GM18526 (cell line): ENCODE measurements around the gene SLC36A1.

ENCODE experiments used
- POLR2A ChIP-seq: IDR thresholded peaks from 3 replicates; pipeline ENCODE4 v1.6.1; 2011; ENCODE audit not compliant: insufficient read length; ENCODE audit errors: extremely low read depth

Gene SLC36A1

GRCh38 chr5:151469992-151470391, 22.6 kb downstream of the SLC36A1 start:
- TF ChIP-seq POLR2A = no peak

GRCh38 chr5:151470439-151470838, 23.0 kb downstream of the SLC36A1 start:
- TF ChIP-seq POLR2A = no peak

DNA sequence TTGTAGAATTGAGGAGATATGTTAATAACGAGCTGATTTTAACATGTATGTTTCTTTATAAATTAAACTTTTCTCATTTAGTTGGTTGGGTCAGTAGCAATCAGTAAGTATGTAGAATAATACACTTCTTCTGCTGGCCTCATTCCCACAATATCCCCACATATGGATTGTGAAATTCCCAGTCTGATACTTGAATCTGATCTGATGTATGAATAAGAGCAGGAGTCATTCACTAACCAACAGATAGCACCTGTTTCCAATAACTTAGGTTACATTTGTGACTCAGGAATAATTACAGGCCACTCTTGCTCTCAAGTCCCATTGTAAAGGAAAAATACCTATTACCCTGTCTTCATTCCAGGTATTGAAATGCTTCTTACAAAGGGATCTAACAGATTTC, 23.9 kb downstream of the SLC36A1 start:
- no peak for TF ChIP-seq POLR2A

DNA sequence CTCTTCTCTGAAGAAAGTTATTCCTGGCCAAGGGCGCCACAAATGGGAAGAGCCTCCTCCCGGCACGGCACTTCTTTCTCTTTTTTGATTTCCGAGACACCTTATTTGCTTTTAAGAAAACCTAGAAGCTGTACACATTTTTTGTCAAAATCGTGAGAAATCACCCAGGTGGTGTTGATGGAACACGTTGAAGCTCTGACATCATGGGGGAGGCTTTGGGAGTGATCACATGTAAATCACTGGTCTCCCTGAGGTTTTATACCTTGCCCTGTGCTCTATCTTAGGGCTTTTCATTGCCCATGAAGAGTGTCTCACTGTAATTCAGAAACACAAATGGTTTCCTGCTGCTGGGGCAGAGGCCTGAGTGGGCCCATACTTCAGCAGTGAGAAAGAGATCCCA, 27.4 kb downstream of the SLC36A1 start:
- no peak for TF ChIP-seq POLR2A

GRCh38 chr5:151475388-151475787, 28.0 kb downstream of the SLC36A1 start:
- TF ChIP-seq POLR2A = no peak

GRCh38 chr5:151476016-151476415, 28.6 kb downstream of the SLC36A1 start:
- TF ChIP-seq POLR2A = no peak

DNA sequence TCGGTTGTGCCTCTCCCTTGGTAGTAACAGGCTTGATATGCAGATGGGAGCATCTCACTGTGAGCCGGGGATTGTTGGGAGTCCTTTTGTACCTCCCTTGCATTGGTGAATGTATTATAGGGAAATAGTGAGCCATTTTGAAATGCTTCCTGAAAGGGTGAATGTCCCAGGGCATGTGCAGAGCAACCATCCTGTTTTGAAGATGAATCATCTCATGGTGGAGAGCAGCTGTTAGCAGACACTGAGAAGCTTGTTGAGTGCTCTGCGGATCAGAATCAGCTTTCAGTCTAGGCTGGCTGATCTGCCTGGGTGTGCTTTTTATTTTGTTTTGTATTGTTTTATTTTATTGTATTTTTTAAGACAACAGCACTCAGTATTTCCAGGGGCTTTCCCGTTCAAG, 29.7 kb downstream of the SLC36A1 start:
- no peak for TF ChIP-seq POLR2A

DNA sequence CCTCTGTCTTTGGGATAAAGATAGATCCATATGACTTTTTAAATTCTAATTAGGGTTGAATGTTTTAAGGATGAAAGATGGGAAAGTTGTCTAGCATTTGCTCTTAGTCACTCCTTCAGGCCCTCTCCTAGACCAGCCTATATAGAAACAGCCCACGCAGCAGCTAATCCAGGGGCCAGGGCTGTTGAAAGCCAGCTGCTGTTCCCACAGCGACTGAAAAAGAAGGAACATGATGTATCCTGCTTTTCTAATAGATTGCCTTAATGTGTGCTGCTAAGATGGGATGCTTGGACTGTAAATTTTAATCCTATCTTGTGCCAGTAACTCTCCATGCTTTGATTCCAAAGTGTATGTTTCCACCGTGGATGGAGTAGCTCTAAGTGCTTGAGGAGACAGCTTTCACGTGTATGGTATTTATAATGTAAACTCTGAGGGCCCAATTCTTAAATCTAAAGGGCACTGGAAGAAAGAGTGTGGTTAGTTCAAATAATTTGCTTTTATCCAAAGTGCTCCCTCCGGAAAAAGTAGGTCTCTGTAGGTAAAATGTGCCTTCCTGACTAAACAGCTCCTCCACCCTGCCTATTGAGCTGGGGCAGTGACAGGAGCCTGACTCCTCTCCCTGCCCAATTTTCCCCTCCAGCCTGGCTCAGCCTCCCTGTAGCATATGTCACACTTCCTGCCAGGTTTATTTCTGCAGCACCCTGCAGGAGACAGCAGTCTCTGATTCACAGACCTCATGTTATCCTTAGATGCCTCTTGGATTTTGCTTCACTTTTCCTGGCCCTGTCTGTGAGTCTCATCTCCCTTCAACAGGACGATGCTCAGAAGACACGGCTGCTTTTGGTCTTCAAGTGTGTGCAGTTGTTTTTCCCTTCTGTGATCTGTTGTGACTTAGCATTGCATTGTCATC, 33.2 kb downstream of the SLC36A1 start:
- TF ChIP-seq POLR2A = no peak

GRCh38 chr5:151483176-151483575, 35.8 kb downstream of the SLC36A1 start:
- TF ChIP-seq POLR2A = no peak

DNA sequence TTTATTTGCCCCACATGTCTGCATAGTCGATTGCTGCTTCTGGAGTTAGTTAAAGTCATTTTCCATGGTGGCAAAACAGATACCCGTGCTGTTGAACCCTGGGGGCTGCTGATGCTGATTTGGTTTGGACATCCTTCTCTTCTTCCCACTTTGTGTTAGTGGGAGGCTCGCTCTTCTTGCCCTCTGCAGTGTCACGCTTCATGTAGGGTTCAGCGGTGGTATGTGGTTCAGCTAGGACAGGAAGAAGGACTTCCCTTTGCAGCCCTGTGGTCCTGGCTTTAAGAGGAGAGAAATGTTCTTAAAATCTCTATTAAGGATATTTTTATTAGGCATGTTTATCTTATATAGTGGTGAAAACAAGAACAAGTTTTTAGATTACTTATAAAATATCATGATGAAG, 36.2 kb downstream of the SLC36A1 start:
- TF ChIP-seq POLR2A = no peak

DNA sequence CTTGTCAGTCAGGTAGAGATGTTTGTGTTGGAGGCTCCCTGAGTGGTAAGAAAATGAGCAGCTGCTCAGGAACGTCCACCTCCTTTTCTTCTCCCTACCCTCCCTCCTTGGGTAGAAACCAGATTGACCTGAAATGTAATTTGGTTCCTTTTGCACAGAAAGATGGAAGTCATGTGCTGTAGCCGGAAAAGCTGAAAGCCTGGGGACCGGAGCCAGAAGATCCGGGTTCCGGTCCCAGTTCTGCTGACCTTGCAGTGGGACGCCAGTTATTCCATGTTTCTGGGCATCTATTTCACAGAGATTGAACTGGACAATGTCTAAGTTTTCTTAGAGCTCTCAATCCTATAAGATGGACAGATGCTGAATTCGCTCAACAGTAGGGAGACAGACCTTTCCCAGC, 40.1 kb downstream of the SLC36A1 start:
- no peak for TF ChIP-seq POLR2A

DNA sequence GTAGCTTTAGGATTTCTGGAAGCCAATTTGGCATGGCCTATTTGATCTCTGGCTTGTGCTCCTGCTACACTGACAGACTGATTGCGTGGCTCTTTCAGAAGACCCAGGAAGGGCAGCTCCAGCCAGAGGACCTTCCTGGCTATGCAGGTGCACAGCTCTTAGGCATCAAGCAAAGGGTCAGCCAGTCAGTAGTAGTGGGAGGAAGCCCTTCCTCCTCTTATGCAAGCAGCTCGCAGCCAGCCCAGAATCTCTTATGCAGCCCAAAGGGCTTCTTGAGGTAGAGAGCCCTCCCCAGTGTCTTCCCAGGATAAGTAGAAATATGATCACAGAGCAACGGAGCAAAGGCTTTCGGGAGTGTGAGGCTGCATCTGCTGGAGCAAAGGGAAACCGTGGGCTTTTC, 43.2 kb downstream of the SLC36A1 start:
- no peak for TF ChIP-seq POLR2A

DNA sequence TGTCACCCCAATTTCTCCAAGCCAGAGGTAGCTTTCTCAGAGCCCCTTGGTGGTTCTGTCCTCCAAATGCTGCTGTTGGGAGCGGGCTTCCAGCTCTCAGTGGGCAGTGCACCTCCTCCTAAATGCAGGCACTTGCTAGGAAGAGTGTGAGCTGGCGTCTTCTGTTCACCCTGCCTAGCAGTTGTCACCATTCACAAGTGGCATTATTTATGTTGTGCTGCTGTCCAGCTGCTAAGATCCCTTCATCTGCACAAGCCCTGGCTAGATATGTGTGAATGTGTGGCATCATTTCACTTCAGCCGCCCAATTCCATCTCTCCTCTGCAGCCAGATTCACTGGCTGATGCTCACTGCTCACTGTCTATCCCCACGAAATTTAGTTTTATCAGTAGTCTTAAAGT, 43.7 kb downstream of the SLC36A1 start:
- no peak for TF ChIP-seq POLR2A

DNA sequence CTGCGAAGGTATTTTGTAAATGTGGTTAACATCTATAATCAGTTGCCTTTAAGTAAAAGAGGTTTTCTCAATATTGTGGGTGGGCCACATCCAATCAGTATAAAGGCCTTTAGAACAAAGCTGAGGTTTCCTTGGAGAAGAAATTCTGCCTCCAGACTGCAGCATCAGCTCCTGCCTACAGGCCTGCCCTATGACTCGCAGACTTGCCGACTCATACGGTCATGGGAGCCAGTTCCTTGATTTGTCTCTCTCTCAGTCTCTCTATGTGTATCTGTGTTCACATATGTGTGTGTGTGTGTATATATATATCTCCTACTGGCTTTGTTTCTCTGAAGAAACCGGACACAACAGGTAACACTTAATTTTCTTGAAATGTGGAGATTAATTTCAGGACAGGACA, 45.3 kb downstream of the SLC36A1 start:
- TF ChIP-seq POLR2A = no peak

- TF ChIP-seq POLR2A = no peak
Observed at GRCh38 chr5:151493665-151494064, 46.3 kb downstream of the SLC36A1 start.

DNA sequence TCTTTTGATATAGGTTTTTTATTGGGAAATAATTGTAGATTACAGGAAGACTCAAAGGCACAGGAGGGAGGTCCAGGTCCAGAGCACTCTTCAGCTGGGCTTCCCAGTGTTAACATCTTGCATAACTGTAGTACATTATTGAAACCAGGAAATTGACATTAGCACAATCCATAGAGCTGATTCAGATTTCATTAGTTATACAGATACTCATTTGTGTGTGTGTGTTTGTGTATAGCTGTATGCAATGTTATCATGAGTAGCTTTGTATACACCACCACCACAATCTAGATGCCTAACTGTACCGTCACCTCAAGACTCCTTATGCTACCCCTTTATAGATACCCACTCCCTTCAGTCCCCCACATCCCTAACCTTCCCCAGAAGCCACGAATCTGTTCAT, 47.9 kb downstream of the SLC36A1 start:
- no peak for TF ChIP-seq POLR2A

DNA sequence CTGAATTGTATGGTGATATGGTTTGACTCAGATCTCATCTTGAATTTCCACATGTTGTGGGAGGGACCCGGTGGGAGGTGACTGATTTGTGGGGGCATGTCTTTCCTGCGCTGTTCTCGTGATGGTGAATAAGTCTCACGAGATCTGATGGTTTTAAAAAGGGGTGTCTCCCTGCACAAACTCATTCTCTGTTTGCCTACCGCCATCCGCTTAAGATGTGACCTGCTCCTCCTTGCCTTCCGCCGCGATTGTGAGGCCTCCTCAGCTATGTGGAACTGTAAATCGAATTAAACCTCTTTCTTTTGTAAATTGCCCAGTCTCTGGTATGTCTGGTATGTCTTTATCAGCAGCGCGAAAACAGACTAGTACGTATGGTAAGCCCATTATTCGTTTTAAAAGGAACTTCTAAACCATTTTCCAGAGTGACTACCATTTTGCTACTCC, 48.7 kb downstream of the SLC36A1 start:
- no peak for TF ChIP-seq POLR2A
